Measurements from ENCODE around the gene RCBTB1.

- TF ChIP-seq CTCF (IDR thresholded peaks at IDR 0.05) (no peak), POLR2A (IDR thresholded peaks at IDR 0.05) (no peak)
Measured at GRCh38 chr13:49524740-49525501, 60.4 kb downstream of the RCBTB1 start.

Data from lower leg skin (tissue), 3 donors.